ENCODE data around the gene CDK6.

GRCh38 chr7:92802406-92802805 lies 34.0 kb downstream of the CDK6 start:
- TF ChIP-seq, protein P1, sequence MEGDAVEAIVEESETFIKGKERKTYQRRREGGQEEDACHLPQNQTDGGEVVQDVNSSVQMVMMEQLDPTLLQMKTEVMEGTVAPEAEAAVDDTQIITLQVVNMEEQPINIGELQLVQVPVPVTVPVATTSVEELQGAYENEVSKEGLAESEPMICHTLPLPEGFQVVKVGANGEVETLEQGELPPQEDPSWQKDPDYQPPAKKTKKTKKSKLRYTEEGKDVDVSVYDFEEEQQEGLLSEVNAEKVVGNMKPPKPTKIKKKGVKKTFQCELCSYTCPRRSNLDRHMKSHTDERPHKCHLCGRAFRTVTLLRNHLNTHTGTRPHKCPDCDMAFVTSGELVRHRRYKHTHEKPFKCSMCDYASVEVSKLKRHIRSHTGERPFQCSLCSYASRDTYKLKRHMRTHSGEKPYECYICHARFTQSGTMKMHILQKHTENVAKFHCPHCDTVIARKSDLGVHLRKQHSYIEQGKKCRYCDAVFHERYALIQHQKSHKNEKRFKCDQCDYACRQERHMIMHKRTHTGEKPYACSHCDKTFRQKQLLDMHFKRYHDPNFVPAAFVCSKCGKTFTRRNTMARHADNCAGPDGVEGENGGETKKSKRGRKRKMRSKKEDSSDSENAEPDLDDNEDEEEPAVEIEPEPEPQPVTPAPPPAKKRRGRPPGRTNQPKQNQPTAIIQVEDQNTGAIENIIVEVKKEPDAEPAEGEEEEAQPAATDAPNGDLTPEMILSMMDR (IDR thresholded peaks at IDR 0.05; ENCODE audit: low read depth, low read length), result no peak
- no peak for TF ChIP-seq POLR2A (IDR thresholded peaks at IDR 0.05; ENCODE audit: extremely low read depth, insufficient read length)
- TF ChIP-seq, protein P2, sequence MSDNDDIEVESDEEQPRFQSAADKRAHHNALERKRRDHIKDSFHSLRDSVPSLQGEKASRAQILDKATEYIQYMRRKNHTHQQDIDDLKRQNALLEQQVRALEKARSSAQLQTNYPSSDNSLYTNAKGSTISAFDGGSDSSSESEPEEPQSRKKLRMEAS (IDR thresholded peaks at IDR 0.05; ENCODE audit: low read depth, low read length), result no peak

All from NB4 (cell line).